GM19023 (cell line): ENCODE measurements around the gene LBX2.

Experiments
- ATAC-seq: cut with Tn5 transposase; IDR thresholded peaks from one replicate; pipeline ENCODE4 v1.9.1; 2021; ENCODE audit warnings: mild to moderate bottlenecking, moderate library complexity; ENCODE audit not compliant: unreplicated experiment

The LBX2 gene

GRCh38 chr2:74499267-74499939, at the start of gene LBX2:
LBX2 (minus strand) TSS chr2:74499603; CDS start chr2:74499537, 66 bp downstream.
- ATAC-seq: no peak

- ATAC-seq: no peak
These were observed 49.0 kb upstream of the LBX2 start for GRCh38 chr2:74548285-74548899.

- ATAC-seq: no peak
These were observed 46.6 kb upstream of the LBX2 start for GRCh38 chr2:74546004-74546403.

- ATAC-seq: no peak
These were observed 45.2 kb upstream of the LBX2 start for GRCh38 chr2:74544634-74545033.

- no peak for ATAC-seq
These were observed 43.6 kb upstream of the LBX2 start for GRCh38 chr2:74542978-74543377.

GRCh38 chr2:74540291-74540690, 40.9 kb upstream of the LBX2 start:
- no peak for ATAC-seq

GRCh38 chr2:74538881-74539339, 39.5 kb upstream of the LBX2 start:
- peak; percentile 49 for ATAC-seq

- no peak for ATAC-seq
These were observed 37.7 kb upstream of the LBX2 start for GRCh38 chr2:74537140-74537539.

- no peak for ATAC-seq
These were observed 37.0 kb upstream of the LBX2 start for GRCh38 chr2:74536166-74536950.

GRCh38 chr2:74535440-74535965, 36.1 kb upstream of the LBX2 start:
- ATAC-seq: no peak

GRCh38 chr2:74534411-74534810, 35.0 kb upstream of the LBX2 start:
- no peak for ATAC-seq

GRCh38 chr2:74533464-74533863, 34.1 kb upstream of the LBX2 start:
- no peak for ATAC-seq

- no peak for ATAC-seq
These were observed 32.8 kb upstream of the LBX2 start for GRCh38 chr2:74532222-74532621.

GRCh38 chr2:74531666-74532065, 32.3 kb upstream of the LBX2 start:
- no peak for ATAC-seq

GRCh38 chr2:74530239-74531187, 31.1 kb upstream of the LBX2 start:
- ATAC-seq: peak; percentile 34

GRCh38 chr2:74529357-74530238, 30.2 kb upstream of the LBX2 start, which contains the start of the genes AUP1 and HTRA2:
AUP1 (minus strand) TSS chr2:74529706; CDS start chr2:74529629, 77 bp downstream.
HTRA2 (plus strand) TSS chr2:74529933; CDS start chr2:74530007, 74 bp downstream.
- peak; percentile 80 for ATAC-seq

GRCh38 chr2:74528600-74529356, 29.4 kb upstream of the LBX2 start:
- peak; percentile 8 for ATAC-seq

- ATAC-seq: no peak
These were observed 28.3 kb upstream of the LBX2 start for GRCh38 chr2:74527741-74528140.
